CD4-positive, alpha-beta T cell (primary cell): ENCODE results near the gene SGPP1. TPM values are rescaled to one million over a fixed set of nuclear protein-coding genes. Genes with fewer than 3 reads are reported as not detected.
"Not testable (repeated sequence)": the region's sequence is repeated elsewhere in the genome, so short reads cannot be mapped to it uniquely, and the experiment has no call there.

Source experiments
- ATAC-seq: fragments of 200-7000 bp; cut with Tn5 transposase; one replicate; pipeline ENCODE4 v1.10.0; 2022; ENCODE audit warnings: mild to moderate bottlenecking; ENCODE audit not compliant: poor library complexity
- CTCF ChIA-PET: fragments of 350-600 bp; sonication (Branson Sonifier 250); formaldehyde crosslinking; loops from one replicate; lab custom pipeline; 2021; ENCODE audit warnings: antibody characterized with exemption, inconsistent platforms; lab: Charles Lee
- POLR2A ChIA-PET: fragments of 350-600 bp; sonication (Branson Sonifier 250); formaldehyde crosslinking; loops from one replicate; lab custom pipeline; 2021; ENCODE audit warnings: antibody characterized with exemption, inconsistent platforms; lab: Charles Lee
- DNase-seq, 14 experiments: peaks; one replicate each; pipeline ENCODE4 v3.0.0-alpha.2; 2013 to 2020; ENCODE audit warnings: mixed read lengths in 2 of 14
- H3K27ac ChIP-seq, 2 donors: one replicate each; pipeline versions ENCODE4 v1.5.1 to v1.7.0; 2013; ENCODE audit warnings: low read length in 2 of 2, low read depth in 1 of 2, mild to moderate bottlenecking in 1 of 2
- H3K27me3 ChIP-seq, 2 experiments: 1 replicate in 1 of 2; 2 replicates in 1 of 2; pipeline versions ENCODE4 v1.6.1 to v1.7.0; 2013; ENCODE audit warnings: low read length in 2 of 2, control low read depth in 1 of 2, mild to moderate bottlenecking in 1 of 2, moderate library complexity in 1 of 2; ENCODE audit not compliant: insufficient read depth in 2 of 2, control insufficient read depth in 1 of 2
- H3K36me3 ChIP-seq: one replicate; pipeline ENCODE4 v1.6.1; 2013; ENCODE audit warnings: low read length, control low read depth; ENCODE audit not compliant: insufficient read depth
- H3K4me1 ChIP-seq: one replicate; pipeline ENCODE4 v1.6.1; 2013; ENCODE audit warnings: low read length, control low read depth; ENCODE audit not compliant: insufficient read depth
- H3K4me3 ChIP-seq: one replicate; pipeline ENCODE4 v1.5.1; 2013; ENCODE audit warnings: mild to moderate bottlenecking, low read length, moderate library complexity
- H3K9me3 ChIP-seq, 2 experiments: 1 replicate in 1 of 2; 2 replicates in 1 of 2; pipeline versions ENCODE4 v1.6.1 to v1.7.0; 2013; ENCODE audit warnings: low read length in 2 of 2, mild to moderate bottlenecking in 2 of 2, control low read depth in 1 of 2, moderate library complexity in 1 of 2; ENCODE audit not compliant: control insufficient read depth in 1 of 2, insufficient read depth in 1 of 2
- H3K27ac Mint-ChIP-seq: one replicate; pipeline ENCODE4 v1.8.0; 2020; ENCODE audit warnings: mixed read lengths
- H3K27me3 Mint-ChIP-seq: one replicate; pipeline ENCODE4 v1.8.0; 2021; ENCODE audit warnings: mixed read lengths
- H3K36me3 Mint-ChIP-seq: one replicate; pipeline ENCODE4 v1.8.0; 2021; ENCODE audit warnings: low read depth, mixed read lengths
- H3K4me1 Mint-ChIP-seq: one replicate; pipeline ENCODE4 v1.8.0; 2021; ENCODE audit warnings: low read depth, mixed read lengths
- H3K4me3 Mint-ChIP-seq: one replicate; pipeline ENCODE4 v1.8.0; 2020; ENCODE audit warnings: mild to moderate bottlenecking, mixed read lengths
- H3K9me3 Mint-ChIP-seq: one replicate; pipeline ENCODE4 v1.8.0; 2020; ENCODE audit warnings: mixed read lengths
- intact Hi-C, 2 experiments: fragments of 100-400 bp; cut with DNase I in 1 of 2; cut with micrococcal nuclease in 1 of 2; formaldehyde crosslinking; loops; one replicate each; pipeline versions ENCODE4 v1.15.1 to v1.9.0; 2023 to 2025; cut with DNase I, micrococcal nuclease
- total RNA-seq, 174 experiments: library from RNA in 2 of 174; stranded (reverse) in 2 of 174; gene quantifications; one replicate each; pipeline ENCODE4 v1.2.3 and lab custom pipeline; 2021 to 2026
- TF ChIP-seq, protein P1 (sequence below): fragments of 200-600 bp; IDR thresholded peaks from one replicate; pipeline ENCODE4 v1.8.0; 2022; ENCODE audit warnings: antibody characterized with exemption, mild to moderate bottlenecking

Gene SGPP1
- total RNA-seq, 2 experiments from 2014 or later, result 16.6 to 16.8 TPM

GRCh38 chr14:63642229-63642611, 85.6 kb downstream of the SGPP1 start:
- no peaks in the 10 kb centered on the region for H3K9me3 Mint-ChIP-seq
- peak overlapping the region; percentile 91 for H3K4me3 Mint-ChIP-seq
- Histone ChIP-seq H3K36me3 (peaks cover 5% of the 10 kb centered on the region), H3K27me3 (no peaks in the 10 kb centered on the region), H3K4me1 (peaks cover 27% of the 10 kb centered on the region), H3K27ac (peak overlapping the region; percentile 98 to 99), H3K9me3 (no peaks in the 10 kb centered on the region), H3K4me3 (peak overlapping the region; percentile 96)
- peaks cover 41% of the 10 kb centered on the region for H3K4me1 Mint-ChIP-seq
- H3K27me3 Mint-ChIP-seq, result no peaks in the 10 kb centered on the region
- peak in 13 of 14 experiments; percentile 63 to 97 (median 71) for DNase-seq
- TF ChIP-seq, protein P1, sequence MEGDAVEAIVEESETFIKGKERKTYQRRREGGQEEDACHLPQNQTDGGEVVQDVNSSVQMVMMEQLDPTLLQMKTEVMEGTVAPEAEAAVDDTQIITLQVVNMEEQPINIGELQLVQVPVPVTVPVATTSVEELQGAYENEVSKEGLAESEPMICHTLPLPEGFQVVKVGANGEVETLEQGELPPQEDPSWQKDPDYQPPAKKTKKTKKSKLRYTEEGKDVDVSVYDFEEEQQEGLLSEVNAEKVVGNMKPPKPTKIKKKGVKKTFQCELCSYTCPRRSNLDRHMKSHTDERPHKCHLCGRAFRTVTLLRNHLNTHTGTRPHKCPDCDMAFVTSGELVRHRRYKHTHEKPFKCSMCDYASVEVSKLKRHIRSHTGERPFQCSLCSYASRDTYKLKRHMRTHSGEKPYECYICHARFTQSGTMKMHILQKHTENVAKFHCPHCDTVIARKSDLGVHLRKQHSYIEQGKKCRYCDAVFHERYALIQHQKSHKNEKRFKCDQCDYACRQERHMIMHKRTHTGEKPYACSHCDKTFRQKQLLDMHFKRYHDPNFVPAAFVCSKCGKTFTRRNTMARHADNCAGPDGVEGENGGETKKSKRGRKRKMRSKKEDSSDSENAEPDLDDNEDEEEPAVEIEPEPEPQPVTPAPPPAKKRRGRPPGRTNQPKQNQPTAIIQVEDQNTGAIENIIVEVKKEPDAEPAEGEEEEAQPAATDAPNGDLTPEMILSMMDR, result no peak
- peak; percentile 67 for ATAC-seq
- peaks cover 38% of the 10 kb centered on the region for H3K36me3 Mint-ChIP-seq
- intact Hi-C loops, result loop anchor here (1.0 to 10.0 kb wide), 5 partner anchors 8 to 863 kb away; partner anchors contain the start of genes ZBTB1 (in 2 of the 2), ZBTB25 (in 2 of the 2), PPP2R5E (in 1 of the 2) and SYNE2 (in 1 of the 2)
- ChIA-PET CTCF (interaction anchor here (0.7 to 2.5 kb wide), 7 partner anchors 9 to 128 kb away, joined by 3 to 15 read pairs (median 4); partner anchors contain the start of genes PPP2R5E and SGPP1), POLR2A (interaction anchor here (0.6 to 3.9 kb wide), 32 partner anchors 9 to 1947 kb away, joined by 3 to 268 read pairs (median 5); partner anchors contain the start of genes HIF1A, PPP2R5E, SGPP1 and ZBTB1)
- peak overlapping the region; percentile 91 for H3K27ac Mint-ChIP-seq

DNA sequence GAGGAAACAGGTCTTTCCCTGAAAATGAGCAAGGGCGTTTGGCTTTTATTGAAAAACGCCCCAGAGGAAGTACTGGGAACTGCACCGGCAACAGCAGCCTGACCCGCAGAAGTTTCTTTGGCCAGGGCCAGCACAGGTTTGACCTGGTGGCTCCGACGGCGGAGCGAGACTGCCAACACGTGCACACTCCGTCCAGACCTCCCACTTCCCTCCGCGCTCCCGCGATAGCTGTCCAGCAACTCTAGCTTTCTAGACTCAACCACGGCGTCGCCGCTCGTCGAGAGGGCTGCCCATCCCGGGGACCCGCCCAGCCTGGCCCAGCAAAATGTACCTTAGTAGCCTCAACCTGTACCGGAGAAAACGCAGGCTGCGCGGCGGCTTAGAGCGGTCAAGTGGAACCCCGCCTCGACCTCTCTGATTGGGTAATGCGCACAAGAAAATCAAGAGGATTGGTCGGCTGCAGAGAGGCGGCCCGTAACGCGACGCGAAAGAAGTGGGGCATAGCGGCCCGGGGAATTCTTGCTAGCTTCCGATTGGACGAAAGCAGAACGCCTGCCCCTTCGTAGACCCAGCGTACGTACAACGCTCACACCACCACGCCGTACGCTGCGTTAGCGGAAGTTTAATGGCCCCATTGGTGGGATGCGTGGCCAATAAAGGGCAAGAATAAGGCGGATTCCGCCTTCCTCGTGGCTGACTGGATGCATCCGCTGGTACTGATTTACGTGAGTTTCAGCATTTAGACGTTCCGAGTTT, 86.2 kb downstream of the SGPP1 start, which contains the start of gene WDR89:
TSS of gene WDR89 (minus strand) at position 399 of the 756 bp plus-strand sequence. CDS start 41,929 bp downstream, outside the sequence.
- Mint-ChIP-seq H3K9me3 (peaks cover 3% of the 10 kb centered on the region), H3K27me3 (no peaks in the 10 kb centered on the region), H3K4me3 (peak within 1 kb of the TSS; percentile 91), H3K27ac (peak within 1 kb of the TSS; percentile 91), H3K4me1 (peaks cover 43% of the 10 kb centered on the region), H3K36me3 (peaks cover 39% of the 10 kb centered on the region)
- Histone ChIP-seq H3K4me1 (peaks cover 27% of the 10 kb centered on the region), H3K36me3 (peaks cover 5% of the 10 kb centered on the region), H3K4me3 (peak within 1 kb of the TSS; percentile 96), H3K9me3 (no peaks in the 10 kb centered on the region), H3K27ac (peak within 1 kb of the TSS; percentile 98 to 99), H3K27me3 (no peaks in the 10 kb centered on the region)
- peak; percentile 83 for ATAC-seq
- ChIA-PET POLR2A (interaction anchor here (0.7 to 3.9 kb wide), 33 partner anchors 8 to 1947 kb away, joined by 3 to 268 read pairs (median 4); partner anchors contain the start of genes HIF1A, PPP2R5E, SGPP1 and ZBTB1), CTCF (interaction anchor here (0.7 to 2.7 kb wide), 10 partner anchors 8 to 130 kb away, joined by 3 to 15 read pairs (median 4); partner anchors contain the start of genes PPP2R5E and SGPP1)
- peak; percentile 90 to 99 (median 94) for DNase-seq
- TF ChIP-seq, protein P1, result peak; percentile 47
- intact Hi-C loops, result loop anchor here (1.0 to 10.0 kb wide), 6 partner anchors 9 to 863 kb away; partner anchors contain the start of genes PPP2R5E (in 2 of the 2), ZBTB1 (in 2 of the 2), ZBTB25 (in 2 of the 2) and SYNE2 (in 1 of the 2)

DNA sequence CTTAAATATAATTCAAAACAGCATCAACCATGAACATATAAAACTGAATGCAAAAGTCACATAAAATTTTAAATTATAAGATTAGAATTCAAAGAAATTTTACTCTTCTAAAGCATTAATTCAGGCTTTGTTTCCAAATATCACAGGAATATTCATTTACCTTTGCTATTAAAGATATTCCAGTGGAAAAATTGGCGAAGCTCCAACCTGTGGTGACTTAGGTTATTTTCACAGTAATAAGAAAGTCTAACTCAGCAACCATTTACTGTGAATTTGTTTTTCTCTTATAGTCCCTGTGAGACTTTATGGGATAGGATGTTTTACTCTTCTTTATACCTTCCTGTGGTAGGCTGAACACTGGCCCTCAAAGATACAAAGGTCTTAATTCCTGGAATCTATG, 89.4 kb downstream of the SGPP1 start:
- H3K36me3 ChIP-seq, result peaks cover 5% of the 10 kb centered on the region
- ChIA-PET POLR2A (interaction anchor here (2.1 kb wide), 1 partner anchor 90 kb away, joined by 6 read pairs; no protein-coding TSS in a partner anchor), CTCF (no interaction called here)
- intact Hi-C loops, result no loop called here
- peak overlapping the region; percentile 36 for H3K4me3 Mint-ChIP-seq
- peaks cover 0 to 4% of the 10 kb centered on the region in 2 experiments for H3K9me3 ChIP-seq
- no peak for ATAC-seq
- DNase-seq, result no peak
- H3K4me1 ChIP-seq, result peaks cover 23% of the 10 kb centered on the region
- no peaks in the 10 kb centered on the region for H3K27me3 ChIP-seq
- H3K9me3 Mint-ChIP-seq, result peaks cover 17% of the 10 kb centered on the region
- H3K27me3 Mint-ChIP-seq, result no peaks in the 10 kb centered on the region
- peak overlapping the region; percentile 53 for H3K27ac Mint-ChIP-seq
- H3K27ac ChIP-seq, result peak overlapping the region in 1 of 2 donors; percentile 29
- H3K4me3 ChIP-seq, result no peak overlapping the region
- peaks cover 58% of the 10 kb centered on the region for H3K36me3 Mint-ChIP-seq
- TF ChIP-seq, protein P1, result no peak
- H3K4me1 Mint-ChIP-seq, result peaks cover 62% of the 10 kb centered on the region

DNA sequence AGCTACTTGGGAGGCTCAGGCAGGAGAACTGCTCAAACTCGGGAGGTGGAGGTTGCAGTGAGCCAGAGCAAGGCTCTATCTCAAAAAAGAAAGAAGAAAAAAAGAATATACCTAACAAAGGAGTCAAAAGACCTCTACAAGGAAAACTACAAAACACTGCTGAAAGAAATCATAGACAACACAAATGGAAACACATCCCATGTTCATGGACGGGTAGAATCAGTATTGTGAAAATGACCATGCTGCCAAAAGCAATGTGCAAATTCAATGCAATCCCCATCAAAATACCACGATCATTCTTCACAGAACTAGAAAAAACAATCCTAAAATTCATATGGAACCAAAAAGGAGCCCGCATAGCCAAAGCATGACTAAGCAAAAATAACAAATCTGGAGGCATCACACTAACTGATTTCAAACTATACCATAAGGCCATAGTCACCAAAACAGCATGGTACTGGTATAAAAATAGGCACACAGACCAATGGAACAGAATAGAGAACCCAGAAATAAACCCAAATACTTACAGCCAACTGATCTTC, 91.7 kb downstream of the SGPP1 start:
- H3K27me3 ChIP-seq, H3K4me3 Mint-ChIP-seq, DNase-seq, H3K27me3 Mint-ChIP-seq, H3K36me3 ChIP-seq, H3K9me3 ChIP-seq, H3K4me3 ChIP-seq, H3K27ac ChIP-seq, ATAC-seq, POLR2A ChIA-PET, intact Hi-C loops: not testable (repeated sequence)
- Mint-ChIP-seq H3K9me3 (peaks cover 17% of the 10 kb centered on the region), H3K27ac (peak overlapping the region; percentile 41), H3K36me3 (peaks cover 50% of the 10 kb centered on the region), H3K4me1 (peaks cover 69% of the 10 kb centered on the region)
- CTCF ChIA-PET, result interaction anchor here (3.3 kb wide), 1 partner anchor 134 kb away, joined by 17 read pairs; no protein-coding TSS in a partner anchor
- H3K4me1 ChIP-seq, result peaks cover 20% of the 10 kb centered on the region
